Upper lobe of left lung (tissue), 4 donors: ENCODE results near the gene SYMPK.

Experiments
- CTCF ChIP-seq, 6 experiments: fragments of 450-650 bp in 4 of 6; fragments of 200-600 bp in 2 of 6; sonication (generic) in 2 of 6; IDR thresholded peaks; one replicate each; pipeline ENCODE4 v1.5.1; 2016 to 2019; ENCODE audit warnings: antibody characterized with exemption in 6 of 6
- POLR2A ChIP-seq, 4 donors: fragments of 450-650 bp; IDR thresholded peaks; one replicate each; pipeline ENCODE4 v1.5.1; 2016 to 2017; ENCODE audit warnings: antibody characterized with exemption in 4 of 4, mild to moderate bottlenecking in 2 of 4
- POLR2AphosphoS5 ChIP-seq, 2 donors: sonication (generic); formaldehyde crosslinking; IDR thresholded peaks; one replicate each; pipeline ENCODE4 v1.5.1; 2017; ENCODE audit warnings: antibody characterized with exemption in 2 of 2

- no peak for TF ChIP-seq CTCF (IDR thresholded peaks at IDR 0.05)
- no peak for TF ChIP-seq POLR2AphosphoS5 (IDR thresholded peaks at IDR 0.05)
- no peak for TF ChIP-seq POLR2A (IDR thresholded peaks at IDR 0.05)
These were observed 34.4 kb upstream of the SYMPK start for GRCh38 chr19:45897261-45897812.
